ENCODE measurements around the gene SPATC1L. TPM values are rescaled to one million over a fixed set of nuclear protein-coding genes. Genes with fewer than 3 reads are reported as not detected.

The SPATC1L gene
- polyA plus RNA-seq, 2 of the 4 experiments (the other 2 are of a cell fraction), result 0.14 TPM; not detected in 1

DNA sequence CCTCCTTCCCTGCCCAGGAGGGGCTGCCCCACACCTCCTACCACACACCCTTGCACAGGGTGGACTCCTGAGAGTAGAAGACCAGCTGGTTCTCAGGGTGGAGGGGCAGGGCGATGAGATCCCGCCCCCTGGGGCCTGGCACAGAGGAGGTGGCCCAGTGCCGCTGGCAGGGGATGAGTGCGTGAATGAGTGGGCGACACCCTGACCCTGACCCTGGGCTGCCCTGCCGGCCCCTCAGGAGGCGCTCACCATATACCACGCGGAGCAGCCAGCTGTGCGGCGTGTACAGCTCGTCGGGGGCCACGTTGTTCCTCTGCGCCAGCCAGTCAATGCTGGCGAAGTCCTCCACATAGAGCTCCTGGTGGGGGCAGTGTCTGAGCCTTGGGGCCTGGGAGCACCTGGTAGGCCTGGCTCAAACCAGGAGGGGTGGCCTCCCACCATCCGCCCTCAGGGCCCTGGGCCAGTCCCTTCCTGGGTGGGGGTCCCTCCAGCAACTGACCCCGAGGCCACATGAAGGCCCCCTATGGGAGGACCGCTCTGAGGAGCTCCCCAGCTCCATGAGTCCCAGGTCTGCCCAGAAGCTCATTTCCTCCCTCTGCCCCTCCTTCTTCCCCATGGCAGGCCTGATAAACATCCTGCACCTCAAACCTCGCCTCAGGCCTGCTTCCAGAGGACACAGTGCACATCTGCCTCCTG lies 31.3 kb upstream of the SPATC1L start:
- WGBS (ENCODE audit: missing lambda C conversion rate), result 100% methylated on average over 6 of the region's 20 CpGs
- ChIA-PET POLR2A (no interaction called here), CTCF (interaction anchor here (0.8 to 2.3 kb wide), 4 partner anchors 10 to 19 kb away, joined by 3 to 7 read pairs (median 4); partner anchors contain the start of gene LSS)

More for the DNA sequence above, 31.3 kb upstream of the SPATC1L start:
- Histone ChIP-seq H3K4me3 (no peak overlapping the region), H3K4me2 (no peak overlapping the region), H3K27ac (no peak overlapping the region), H3K4me1 (no peaks in the 10 kb centered on the region), H3K9me3 (no peaks in the 10 kb centered on the region)
- DNase-seq (ENCODE audit: low read depth in 1 of 2, low spot score in 1 of 2), result no peak
- no peak for ATAC-seq
- no peak for FAIRE-seq
- TF ChIP-seq HDAC2 (IDR thresholded peaks at IDR 0.05), result no peak
- no peak for TF ChIP-seq USF2 (IDR thresholded peaks at IDR 0.05)
- no peak for TF ChIP-seq KDM5A (IDR thresholded peaks at IDR 0.05)
- no peak for TF ChIP-seq FOXS1 (CRISPR knock-in tag; IDR thresholded peaks at IDR 0.05)
- TF ChIP-seq HOXB13 (CRISPR knock-in tag; IDR thresholded peaks at IDR 0.05; ENCODE audit: low read depth), result no peak
- TF ChIP-seq, protein P1, sequence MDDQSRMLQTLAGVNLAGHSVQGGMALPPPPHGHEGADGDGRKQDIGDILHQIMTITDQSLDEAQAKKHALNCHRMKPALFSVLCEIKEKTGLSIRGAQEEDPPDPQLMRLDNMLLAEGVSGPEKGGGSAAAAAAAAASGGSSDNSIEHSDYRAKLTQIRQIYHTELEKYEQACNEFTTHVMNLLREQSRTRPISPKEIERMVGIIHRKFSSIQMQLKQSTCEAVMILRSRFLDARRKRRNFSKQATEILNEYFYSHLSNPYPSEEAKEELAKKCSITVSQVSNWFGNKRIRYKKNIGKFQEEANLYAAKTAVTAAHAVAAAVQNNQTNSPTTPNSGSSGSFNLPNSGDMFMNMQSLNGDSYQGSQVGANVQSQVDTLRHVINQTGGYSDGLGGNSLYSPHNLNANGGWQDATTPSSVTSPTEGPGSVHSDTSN (IDR thresholded peaks at IDR 0.05), result no peak
- TF ChIP-seq, protein P2, sequence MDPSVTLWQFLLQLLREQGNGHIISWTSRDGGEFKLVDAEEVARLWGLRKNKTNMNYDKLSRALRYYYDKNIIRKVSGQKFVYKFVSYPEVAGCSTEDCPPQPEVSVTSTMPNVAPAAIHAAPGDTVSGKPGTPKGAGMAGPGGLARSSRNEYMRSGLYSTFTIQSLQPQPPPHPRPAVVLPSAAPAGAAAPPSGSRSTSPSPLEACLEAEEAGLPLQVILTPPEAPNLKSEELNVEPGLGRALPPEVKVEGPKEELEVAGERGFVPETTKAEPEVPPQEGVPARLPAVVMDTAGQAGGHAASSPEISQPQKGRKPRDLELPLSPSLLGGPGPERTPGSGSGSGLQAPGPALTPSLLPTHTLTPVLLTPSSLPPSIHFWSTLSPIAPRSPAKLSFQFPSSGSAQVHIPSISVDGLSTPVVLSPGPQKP (IDR thresholded peaks at IDR 0.05; ENCODE audit: low read depth, low read length), result no peak
- TF ChIP-seq, protein P3, sequence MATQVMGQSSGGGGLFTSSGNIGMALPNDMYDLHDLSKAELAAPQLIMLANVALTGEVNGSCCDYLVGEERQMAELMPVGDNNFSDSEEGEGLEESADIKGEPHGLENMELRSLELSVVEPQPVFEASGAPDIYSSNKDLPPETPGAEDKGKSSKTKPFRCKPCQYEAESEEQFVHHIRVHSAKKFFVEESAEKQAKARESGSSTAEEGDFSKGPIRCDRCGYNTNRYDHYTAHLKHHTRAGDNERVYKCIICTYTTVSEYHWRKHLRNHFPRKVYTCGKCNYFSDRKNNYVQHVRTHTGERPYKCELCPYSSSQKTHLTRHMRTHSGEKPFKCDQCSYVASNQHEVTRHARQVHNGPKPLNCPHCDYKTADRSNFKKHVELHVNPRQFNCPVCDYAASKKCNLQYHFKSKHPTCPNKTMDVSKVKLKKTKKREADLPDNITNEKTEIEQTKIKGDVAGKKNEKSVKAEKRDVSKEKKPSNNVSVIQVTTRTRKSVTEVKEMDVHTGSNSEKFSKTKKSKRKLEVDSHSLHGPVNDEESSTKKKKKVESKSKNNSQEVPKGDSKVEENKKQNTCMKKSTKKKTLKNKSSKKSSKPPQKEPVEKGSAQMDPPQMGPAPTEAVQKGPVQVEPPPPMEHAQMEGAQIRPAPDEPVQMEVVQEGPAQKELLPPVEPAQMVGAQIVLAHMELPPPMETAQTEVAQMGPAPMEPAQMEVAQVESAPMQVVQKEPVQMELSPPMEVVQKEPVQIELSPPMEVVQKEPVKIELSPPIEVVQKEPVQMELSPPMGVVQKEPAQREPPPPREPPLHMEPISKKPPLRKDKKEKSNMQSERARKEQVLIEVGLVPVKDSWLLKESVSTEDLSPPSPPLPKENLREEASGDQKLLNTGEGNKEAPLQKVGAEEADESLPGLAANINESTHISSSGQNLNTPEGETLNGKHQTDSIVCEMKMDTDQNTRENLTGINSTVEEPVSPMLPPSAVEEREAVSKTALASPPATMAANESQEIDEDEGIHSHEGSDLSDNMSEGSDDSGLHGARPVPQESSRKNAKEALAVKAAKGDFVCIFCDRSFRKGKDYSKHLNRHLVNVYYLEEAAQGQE (IDR thresholded peaks at IDR 0.05), result no peak
- TF ChIP-seq FOSB (CRISPR knock-in tag; IDR thresholded peaks at IDR 0.05), result no peak
- TF ChIP-seq HOXB5 (CRISPR knock-in tag; IDR thresholded peaks at IDR 0.05), result no peak
- TF ChIP-seq EHF (CRISPR knock-in tag; IDR thresholded peaks at IDR 0.05), result no peak
- TF ChIP-seq CEBPB (IDR thresholded peaks at IDR 0.05), result no peak
- TF ChIP-seq RFX5 (IDR thresholded peaks at IDR 0.05), result no peak
- no peak for TF ChIP-seq ZC3H11A (IDR thresholded peaks at IDR 0.05)
- no peak for TF ChIP-seq BHLHE40 (IDR thresholded peaks at IDR 0.05; ENCODE audit: low read depth, low read length)
- no peak for TF ChIP-seq ZNF302 (CRISPR knock-in tag; IDR thresholded peaks at IDR 0.05)
- TF ChIP-seq, protein P4, sequence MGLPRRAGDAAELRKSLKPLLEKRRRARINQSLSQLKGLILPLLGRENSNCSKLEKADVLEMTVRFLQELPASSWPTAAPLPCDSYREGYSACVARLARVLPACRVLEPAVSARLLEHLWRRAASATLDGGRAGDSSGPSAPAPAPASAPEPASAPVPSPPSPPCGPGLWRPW (IDR thresholded peaks at IDR 0.05), result no peak
- no peak for TF ChIP-seq CTCF (IDR thresholded peaks at IDR 0.05)
- no peak for TF ChIP-seq PHF8 (IDR thresholded peaks at IDR 0.05; ENCODE audit: borderline replicate concordance, low read depth)
- TF ChIP-seq MAZ (IDR thresholded peaks at IDR 0.05; ENCODE audit: borderline replicate concordance, low read depth, low read length), result no peak
